AG09309 (cell line): Measurements from ENCODE around the gene PSG5.
"Not testable (repeated sequence)": the region's sequence is repeated elsewhere in the genome, so short reads cannot be mapped to it uniquely, and the experiment has no call there.

Experiments used
- DNase-seq: peaks from one replicate; pipeline ENCODE4 v3.0.0-alpha.2; 2010; ENCODE audit warnings: low read depth
- H3K4me3 ChIP-seq: 2 replicates; pipeline ENCODE4 v1.5.1; 2011; ENCODE audit warnings: mild to moderate bottlenecking, low read depth, low read length, moderate library complexity; ENCODE audit not compliant: control insufficient read depth
- CTCF ChIP-seq: IDR thresholded peaks from 2 replicates; pipeline ENCODE4 v1.5.1; 2011; ENCODE audit warnings: mild to moderate bottlenecking, low read depth, low read length, inconsistent platforms; ENCODE audit not compliant: insufficient read depth, control insufficient read depth; ENCODE audit errors: missing control alignments

PSG5 gene

GRCh38 chr19:43207174-43207573 is 20.8 kb upstream of the PSG5 start:
- TF ChIP-seq CTCF: peak; percentile 78
- H3K4me3 ChIP-seq, DNase-seq: not testable (repeated sequence)

GRCh38 chr19:43205471-43206105 is 19.3 kb upstream of the PSG5 start, which contains the start of gene PSG4:
PSG4 (minus strand) TSS chr19:43205638; CDS start chr19:43205536, 102 bp downstream.
- DNase-seq: not testable (repeated sequence)
- peak within 1 kb of the TSS; percentile 42 for H3K4me3 ChIP-seq

GRCh38 chr19:43203611-43204010 is 17.3 kb upstream of the PSG5 start:
- not testable (repeated sequence) for DNase-seq
- H3K4me3 ChIP-seq: peak overlapping the region; percentile 42

- H3K4me3 ChIP-seq, DNase-seq: not testable (repeated sequence)
Measured at GRCh38 chr19:43201891-43202290, 15.6 kb upstream of the PSG5 start.

GRCh38 chr19:43201337-43201801 is 15.0 kb upstream of the PSG5 start:
- not testable (repeated sequence) for H3K4me3 ChIP-seq
- peak; percentile 59 for DNase-seq

GRCh38 chr19:43198686-43199419 is 12.5 kb upstream of the PSG5 start:
- H3K4me3 ChIP-seq, DNase-seq: not testable (repeated sequence)
- peak; percentile 20 for TF ChIP-seq CTCF

GRCh38 chr19:43197666-43198397 is 11.5 kb upstream of the PSG5 start:
- DNase-seq: not testable (repeated sequence)

GRCh38 chr19:43194397-43194796 is 8.1 kb upstream of the PSG5 start:
- not testable (repeated sequence) for H3K4me3 ChIP-seq, DNase-seq

More at GRCh38 chr19:43197666-43198397, 11.5 kb upstream of the PSG5 start:
- not testable (repeated sequence) for H3K4me3 ChIP-seq

- not testable (repeated sequence) for DNase-seq, H3K4me3 ChIP-seq
Measured at GRCh38 chr19:43192381-43193155, 6.2 kb upstream of the PSG5 start.

- H3K4me3 ChIP-seq, DNase-seq: not testable (repeated sequence)
- peak; percentile 62 for TF ChIP-seq CTCF
Measured at GRCh38 chr19:43188092-43188491, 1.8 kb upstream of the PSG5 start.

- DNase-seq: peak; percentile 47
- H3K4me3 ChIP-seq: not testable (repeated sequence)
Measured at GRCh38 chr19:43181869-43182771, 4.2 kb downstream of the PSG5 start.

- DNase-seq, H3K4me3 ChIP-seq: not testable (repeated sequence)
Measured at GRCh38 chr19:43179569-43180147, 6.7 kb downstream of the PSG5 start.

- H3K4me3 ChIP-seq, DNase-seq: not testable (repeated sequence)
Measured at GRCh38 chr19:43178577-43178976, 7.8 kb downstream of the PSG5 start.
